CD4-positive, alpha-beta T cell (primary cell): ENCODE data around the gene SPACA9. TPM values are rescaled to one million over a fixed set of nuclear protein-coding genes. Genes with fewer than 3 reads are reported as not detected.

Experiments
- ATAC-seq: fragments of 200-7000 bp; cut with Tn5 transposase; one replicate; pipeline ENCODE4 v1.10.0; 2022; ENCODE audit warnings: mild to moderate bottlenecking; ENCODE audit not compliant: poor library complexity
- CTCF ChIA-PET: fragments of 350-600 bp; sonication (Branson Sonifier 250); formaldehyde crosslinking; loops from one replicate; lab custom pipeline; 2021; ENCODE audit warnings: antibody characterized with exemption, inconsistent platforms; lab: Charles Lee
- POLR2A ChIA-PET: fragments of 350-600 bp; sonication (Branson Sonifier 250); formaldehyde crosslinking; loops from one replicate; lab custom pipeline; 2021; ENCODE audit warnings: antibody characterized with exemption, inconsistent platforms; lab: Charles Lee
- DNase-seq, 14 experiments: peaks; one replicate each; pipeline ENCODE4 v3.0.0-alpha.2; 2013 to 2020; ENCODE audit warnings: mixed read lengths in 2 of 14
- H3K27ac ChIP-seq, 2 donors: one replicate each; pipeline versions ENCODE4 v1.5.1 to v1.7.0; 2013; ENCODE audit warnings: low read length in 2 of 2, low read depth in 1 of 2, mild to moderate bottlenecking in 1 of 2
- H3K27me3 ChIP-seq, 2 experiments: 1 replicate in 1 of 2; 2 replicates in 1 of 2; pipeline versions ENCODE4 v1.6.1 to v1.7.0; 2013; ENCODE audit warnings: low read length in 2 of 2, control low read depth in 1 of 2, mild to moderate bottlenecking in 1 of 2, moderate library complexity in 1 of 2; ENCODE audit not compliant: insufficient read depth in 2 of 2, control insufficient read depth in 1 of 2
- H3K36me3 ChIP-seq: one replicate; pipeline ENCODE4 v1.6.1; 2013; ENCODE audit warnings: low read length, control low read depth; ENCODE audit not compliant: insufficient read depth
- H3K4me1 ChIP-seq: one replicate; pipeline ENCODE4 v1.6.1; 2013; ENCODE audit warnings: low read length, control low read depth; ENCODE audit not compliant: insufficient read depth
- H3K4me3 ChIP-seq: one replicate; pipeline ENCODE4 v1.5.1; 2013; ENCODE audit warnings: mild to moderate bottlenecking, low read length, moderate library complexity
- H3K9me3 ChIP-seq, 2 experiments: 1 replicate in 1 of 2; 2 replicates in 1 of 2; pipeline versions ENCODE4 v1.6.1 to v1.7.0; 2013; ENCODE audit warnings: low read length in 2 of 2, mild to moderate bottlenecking in 2 of 2, control low read depth in 1 of 2, moderate library complexity in 1 of 2; ENCODE audit not compliant: control insufficient read depth in 1 of 2, insufficient read depth in 1 of 2
- H3K27ac Mint-ChIP-seq: one replicate; pipeline ENCODE4 v1.8.0; 2020; ENCODE audit warnings: mixed read lengths
- H3K27me3 Mint-ChIP-seq: one replicate; pipeline ENCODE4 v1.8.0; 2021; ENCODE audit warnings: mixed read lengths
- H3K36me3 Mint-ChIP-seq: one replicate; pipeline ENCODE4 v1.8.0; 2021; ENCODE audit warnings: low read depth, mixed read lengths
- H3K4me1 Mint-ChIP-seq: one replicate; pipeline ENCODE4 v1.8.0; 2021; ENCODE audit warnings: low read depth, mixed read lengths
- H3K4me3 Mint-ChIP-seq: one replicate; pipeline ENCODE4 v1.8.0; 2020; ENCODE audit warnings: mild to moderate bottlenecking, mixed read lengths
- H3K9me3 Mint-ChIP-seq: one replicate; pipeline ENCODE4 v1.8.0; 2020; ENCODE audit warnings: mixed read lengths
- intact Hi-C, 2 experiments: fragments of 100-400 bp; cut with DNase I in 1 of 2; cut with micrococcal nuclease in 1 of 2; formaldehyde crosslinking; loops; one replicate each; pipeline versions ENCODE4 v1.15.1 to v1.9.0; 2023 to 2025; cut with DNase I, micrococcal nuclease
- total RNA-seq, 174 experiments: library from RNA in 2 of 174; stranded (reverse) in 2 of 174; gene quantifications; one replicate each; pipeline ENCODE4 v1.2.3 and lab custom pipeline; 2021 to 2026
- TF ChIP-seq, protein P1 (sequence below): fragments of 200-600 bp; IDR thresholded peaks from one replicate; pipeline ENCODE4 v1.8.0; 2022; ENCODE audit warnings: antibody characterized with exemption, mild to moderate bottlenecking

The SPACA9 gene
- total RNA-seq, 2 experiments from 2014 or later = 0.52 to 0.92 TPM

DNA sequence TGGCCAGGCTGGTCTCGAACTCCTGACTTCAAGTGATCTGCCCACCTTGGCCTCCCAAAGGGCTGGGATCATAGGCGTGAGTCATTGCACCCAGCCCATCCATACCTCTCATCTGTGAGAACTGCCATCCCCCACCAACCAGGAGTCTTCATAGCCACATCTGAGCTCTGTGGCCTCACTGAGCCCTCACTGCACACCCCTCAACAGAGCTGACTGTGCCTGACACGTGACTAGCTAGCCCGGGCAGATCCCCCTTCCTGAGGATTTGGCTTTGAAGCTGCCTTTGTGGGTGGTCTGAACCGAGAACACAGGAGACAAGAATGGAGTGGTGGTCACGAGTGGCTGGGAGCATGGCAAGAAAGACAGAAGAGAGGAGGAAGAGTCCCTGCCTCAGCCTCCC is 16.2 kb upstream of the SPACA9 start:
- Mint-ChIP-seq H3K4me1 (no peaks in the 10 kb centered on the region), H3K27me3 (no peaks in the 10 kb centered on the region), H3K36me3 (no peaks in the 10 kb centered on the region), H3K27ac (no peak overlapping the region), H3K9me3 (no peaks in the 10 kb centered on the region), H3K4me3 (no peak overlapping the region)
- H3K9me3 ChIP-seq = no peaks in the 10 kb centered on the region
- ATAC-seq (no peak), DNase-seq (no peak)
- ChIA-PET CTCF (interaction anchor here (0.6 kb wide), 1 partner anchor 27 kb away, joined by 3 read pairs; no protein-coding TSS in a partner anchor), POLR2A (no interaction called here)
- intact Hi-C loops = no loop called here
- H3K4me1 ChIP-seq = no peaks in the 10 kb centered on the region
- H3K36me3 ChIP-seq = no peaks in the 10 kb centered on the region
- H3K4me3 ChIP-seq = no peak overlapping the region
- peaks cover 0 to 2% of the 10 kb centered on the region in 2 experiments for H3K27me3 ChIP-seq
- no peak overlapping the region for H3K27ac ChIP-seq
- TF ChIP-seq, protein P1, sequence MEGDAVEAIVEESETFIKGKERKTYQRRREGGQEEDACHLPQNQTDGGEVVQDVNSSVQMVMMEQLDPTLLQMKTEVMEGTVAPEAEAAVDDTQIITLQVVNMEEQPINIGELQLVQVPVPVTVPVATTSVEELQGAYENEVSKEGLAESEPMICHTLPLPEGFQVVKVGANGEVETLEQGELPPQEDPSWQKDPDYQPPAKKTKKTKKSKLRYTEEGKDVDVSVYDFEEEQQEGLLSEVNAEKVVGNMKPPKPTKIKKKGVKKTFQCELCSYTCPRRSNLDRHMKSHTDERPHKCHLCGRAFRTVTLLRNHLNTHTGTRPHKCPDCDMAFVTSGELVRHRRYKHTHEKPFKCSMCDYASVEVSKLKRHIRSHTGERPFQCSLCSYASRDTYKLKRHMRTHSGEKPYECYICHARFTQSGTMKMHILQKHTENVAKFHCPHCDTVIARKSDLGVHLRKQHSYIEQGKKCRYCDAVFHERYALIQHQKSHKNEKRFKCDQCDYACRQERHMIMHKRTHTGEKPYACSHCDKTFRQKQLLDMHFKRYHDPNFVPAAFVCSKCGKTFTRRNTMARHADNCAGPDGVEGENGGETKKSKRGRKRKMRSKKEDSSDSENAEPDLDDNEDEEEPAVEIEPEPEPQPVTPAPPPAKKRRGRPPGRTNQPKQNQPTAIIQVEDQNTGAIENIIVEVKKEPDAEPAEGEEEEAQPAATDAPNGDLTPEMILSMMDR = no peak

DNA sequence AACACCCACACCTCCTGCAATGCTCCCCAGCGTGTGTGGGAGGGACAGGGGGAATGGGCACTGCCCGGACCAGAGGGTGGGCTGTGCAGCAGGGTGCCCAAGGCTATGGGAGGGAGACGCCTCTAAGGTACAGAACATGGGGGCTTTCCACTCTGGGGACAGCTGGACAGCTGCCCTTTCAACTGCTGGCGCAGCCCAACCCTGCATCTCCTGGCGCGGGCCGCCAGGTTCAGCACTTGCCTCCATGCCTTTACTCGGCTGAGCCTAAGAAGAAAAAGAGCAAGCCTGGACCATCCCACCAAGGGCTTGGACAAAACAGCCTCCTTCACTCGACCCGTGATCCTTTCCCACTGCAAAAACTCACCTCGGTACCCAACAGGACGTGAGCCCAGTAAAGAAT is 15.6 kb upstream of the SPACA9 start:
- TF ChIP-seq, protein P1 = no peak
- Histone ChIP-seq H3K27ac (no peak overlapping the region), H3K4me1 (no peaks in the 10 kb centered on the region), H3K27me3 (peaks cover 0 to 2% of the 10 kb centered on the region in 2 experiments), H3K36me3 (no peaks in the 10 kb centered on the region), H3K4me3 (no peak overlapping the region), H3K9me3 (no peaks in the 10 kb centered on the region)
- no peaks in the 10 kb centered on the region for H3K27me3 Mint-ChIP-seq
- no peak for DNase-seq
- H3K36me3 Mint-ChIP-seq = no peaks in the 10 kb centered on the region
- H3K4me3 Mint-ChIP-seq = no peak overlapping the region
- CTCF ChIA-PET = interaction anchor here (0.6 kb wide), 1 partner anchor 27 kb away, joined by 3 read pairs; no protein-coding TSS in a partner anchor
- ATAC-seq = no peak
- no peak overlapping the region for H3K27ac Mint-ChIP-seq
- no peaks in the 10 kb centered on the region for H3K4me1 Mint-ChIP-seq
- POLR2A ChIA-PET = no interaction called here
- intact Hi-C loops = no loop called here
- no peaks in the 10 kb centered on the region for H3K9me3 Mint-ChIP-seq

DNA sequence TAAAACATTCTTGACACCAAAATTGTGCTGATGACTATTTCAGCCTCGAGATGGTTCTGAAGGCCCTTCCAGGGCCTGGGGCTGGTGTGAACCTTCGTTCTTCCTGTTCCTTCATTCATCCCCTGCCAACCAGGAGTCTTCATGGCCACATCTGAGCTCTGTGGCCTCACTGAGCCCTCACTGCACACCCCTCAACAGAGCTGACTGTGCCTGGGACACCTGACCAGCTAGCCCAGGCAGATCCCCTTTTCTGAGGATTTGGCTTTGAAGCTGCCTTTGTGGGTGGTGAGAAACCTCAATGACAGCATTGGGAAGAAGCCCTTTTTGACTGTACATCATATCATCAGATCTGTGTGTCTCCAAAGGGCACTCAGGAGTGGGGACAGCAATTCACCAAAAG is 14.4 kb upstream of the SPACA9 start:
- Mint-ChIP-seq H3K4me3 (no peak overlapping the region), H3K9me3 (no peaks in the 10 kb centered on the region), H3K36me3 (no peaks in the 10 kb centered on the region), H3K27ac (no peak overlapping the region), H3K4me1 (no peaks in the 10 kb centered on the region), H3K27me3 (no peaks in the 10 kb centered on the region)
- Histone ChIP-seq H3K9me3 (no peaks in the 10 kb centered on the region), H3K36me3 (no peaks in the 10 kb centered on the region), H3K27ac (no peak overlapping the region), H3K4me3 (no peak overlapping the region), H3K4me1 (no peaks in the 10 kb centered on the region), H3K27me3 (peaks cover 0 to 2% of the 10 kb centered on the region in 2 experiments)
- intact Hi-C loops = no loop called here
- ChIA-PET CTCF (no interaction called here), POLR2A (no interaction called here)
- TF ChIP-seq, protein P1 = no peak
- DNase-seq (no peak), ATAC-seq (no peak)
